Astrocyte (in vitro differentiated cells and primary cell): Measurements from ENCODE around the gene NID2. TPM values are rescaled to one million over a fixed set of nuclear protein-coding genes. Genes with fewer than 3 reads are reported as not detected.

Experiments
- DNase-seq: peaks from one replicate; pipeline ENCODE4 v3.0.0-alpha.2; 2010; ENCODE audit warnings: low read depth
- FAIRE-seq: peaks from 2 replicates; lab custom pipeline; 2011; peaks lifted over from hg19 to GRCh38; lab: Jason Lieb, UNC
- H2AFZ ChIP-seq: 2 replicates; pipeline ENCODE4 v1.6.0; 2012; ENCODE audit warnings: low read depth, low read length, inconsistent platforms
- H3K27ac ChIP-seq: 2 replicates; pipeline ENCODE4 v1.5.1; 2011; ENCODE audit warnings: low read depth, low read length, inconsistent platforms
- H3K27me3 ChIP-seq: 2 replicates; pipeline ENCODE4 v1.6.0; 2011; ENCODE audit warnings: low read length, inconsistent platforms; ENCODE audit not compliant: insufficient read depth
- H3K36me3 ChIP-seq: 2 replicates; pipeline ENCODE4 v1.5.1; 2011; ENCODE audit warnings: low read length, inconsistent platforms; ENCODE audit not compliant: insufficient read depth
- H3K4me1 ChIP-seq: 2 replicates; pipeline ENCODE4 v1.5.1; 2011; ENCODE audit warnings: low read length, inconsistent platforms; ENCODE audit not compliant: insufficient read depth
- H3K4me2 ChIP-seq: 2 replicates; pipeline ENCODE4 v1.6.0; 2012; ENCODE audit warnings: low read length, inconsistent platforms
- H3K4me3 ChIP-seq: 2 replicates; pipeline ENCODE4 v1.5.1; 2011; ENCODE audit warnings: low read depth, mild to moderate bottlenecking, low read length, inconsistent platforms; ENCODE audit not compliant: insufficient read depth
- H3K79me2 ChIP-seq: 2 replicates; pipeline ENCODE4 v1.6.0; 2012; ENCODE audit warnings: mild to moderate bottlenecking, low read length, inconsistent platforms; ENCODE audit not compliant: insufficient read depth
- H3K9ac ChIP-seq: 2 replicates; pipeline ENCODE4 v1.6.0; 2012; ENCODE audit warnings: mild to moderate bottlenecking, low read length, inconsistent platforms
- H3K9me3 ChIP-seq: 2 replicates; pipeline ENCODE4 v1.5.1; 2012; ENCODE audit warnings: low read depth, mild to moderate bottlenecking, low read length, inconsistent platforms; ENCODE audit not compliant: insufficient read depth
- H4K20me1 ChIP-seq: 2 replicates; pipeline ENCODE4 v1.6.0; 2012; ENCODE audit warnings: low read length, inconsistent platforms; ENCODE audit not compliant: insufficient read depth
- H3K27ac Mint-ChIP-seq: one replicate; pipeline ENCODE4 v1.8.0; 2021; ENCODE audit warnings: mild to moderate bottlenecking, mixed read lengths; ENCODE audit not compliant: unreplicated experiment
- H3K27me3 Mint-ChIP-seq: one replicate; pipeline ENCODE4 v1.8.0; 2021; ENCODE audit warnings: low read depth, mixed read lengths; ENCODE audit not compliant: unreplicated experiment
- H3K36me3 Mint-ChIP-seq: one replicate; pipeline ENCODE4 v1.8.0; 2021; ENCODE audit warnings: low read depth, mixed read lengths; ENCODE audit not compliant: unreplicated experiment
- H3K4me1 Mint-ChIP-seq: one replicate; pipeline ENCODE4 v1.8.0; 2021; ENCODE audit warnings: low read depth, mixed read lengths; ENCODE audit not compliant: unreplicated experiment
- H3K4me3 Mint-ChIP-seq: one replicate; pipeline ENCODE4 v1.8.0; 2021; ENCODE audit warnings: mild to moderate bottlenecking, moderate library complexity, mixed read lengths; ENCODE audit not compliant: unreplicated experiment
- H3K9me3 Mint-ChIP-seq: one replicate; pipeline ENCODE4 v1.8.0; 2021; ENCODE audit warnings: mild to moderate bottlenecking, mixed read lengths; ENCODE audit not compliant: unreplicated experiment
- EZH2 ChIP-seq: IDR thresholded peaks from 2 replicates; pipeline ENCODE4 v1.6.1; 2012; ENCODE audit warnings: mild to moderate bottlenecking, low read length, inconsistent platforms; ENCODE audit not compliant: insufficient read depth
- total RNA-seq: library from RNA; stranded (reverse); gene quantifications from 2 replicates; pipeline ENCODE4 v1.2.1, GENCODE V29; 2021
- TF ChIP-seq, protein P1 (sequence below): IDR thresholded peaks from 2 replicates; pipeline ENCODE4 v1.5.1; 2011; ENCODE audit warnings: low read depth, mild to moderate bottlenecking, inconsistent platforms, low read length, moderate library complexity; ENCODE audit not compliant: insufficient read depth

NID2 gene
- total RNA-seq, 1 donor from 2014 or later = 22.3 TPM

DNA sequence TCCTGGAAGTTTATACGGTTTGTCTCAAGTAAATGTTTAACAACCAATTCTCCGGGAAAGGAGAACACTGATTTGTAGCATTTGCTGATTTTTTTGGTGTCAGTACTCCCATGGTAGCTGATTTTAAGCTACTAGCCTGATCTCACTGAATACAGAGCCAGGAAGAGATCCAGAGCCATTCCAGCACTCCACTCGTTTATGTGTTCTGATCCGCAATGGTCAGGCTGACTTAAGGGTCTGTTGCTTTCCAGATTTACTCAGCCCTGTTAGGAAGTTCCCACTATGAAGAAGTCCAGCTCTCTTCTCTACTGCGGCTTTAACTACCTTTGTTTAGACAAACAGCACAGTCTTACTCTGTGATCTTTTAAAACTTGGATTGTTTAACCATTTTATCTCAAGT is 38.0 kb upstream of the NID2 start:
- Histone ChIP-seq H3K9me3 (no peaks in the 10 kb centered on the region), H3K79me2 (no peaks in the 10 kb centered on the region), H3K27me3 (no peaks in the 10 kb centered on the region), H3K4me2 (no peak overlapping the region), H3K4me3 (no peak overlapping the region), H3K36me3 (no peaks in the 10 kb centered on the region), H4K20me1 (no peaks in the 10 kb centered on the region), H3K27ac (no peak overlapping the region), H3K9ac (no peak overlapping the region), H3K4me1 (peaks cover 10% of the 10 kb centered on the region), H2AFZ (no peak overlapping the region)
- TF ChIP-seq EZH2 = no peak
- TF ChIP-seq, protein P1, sequence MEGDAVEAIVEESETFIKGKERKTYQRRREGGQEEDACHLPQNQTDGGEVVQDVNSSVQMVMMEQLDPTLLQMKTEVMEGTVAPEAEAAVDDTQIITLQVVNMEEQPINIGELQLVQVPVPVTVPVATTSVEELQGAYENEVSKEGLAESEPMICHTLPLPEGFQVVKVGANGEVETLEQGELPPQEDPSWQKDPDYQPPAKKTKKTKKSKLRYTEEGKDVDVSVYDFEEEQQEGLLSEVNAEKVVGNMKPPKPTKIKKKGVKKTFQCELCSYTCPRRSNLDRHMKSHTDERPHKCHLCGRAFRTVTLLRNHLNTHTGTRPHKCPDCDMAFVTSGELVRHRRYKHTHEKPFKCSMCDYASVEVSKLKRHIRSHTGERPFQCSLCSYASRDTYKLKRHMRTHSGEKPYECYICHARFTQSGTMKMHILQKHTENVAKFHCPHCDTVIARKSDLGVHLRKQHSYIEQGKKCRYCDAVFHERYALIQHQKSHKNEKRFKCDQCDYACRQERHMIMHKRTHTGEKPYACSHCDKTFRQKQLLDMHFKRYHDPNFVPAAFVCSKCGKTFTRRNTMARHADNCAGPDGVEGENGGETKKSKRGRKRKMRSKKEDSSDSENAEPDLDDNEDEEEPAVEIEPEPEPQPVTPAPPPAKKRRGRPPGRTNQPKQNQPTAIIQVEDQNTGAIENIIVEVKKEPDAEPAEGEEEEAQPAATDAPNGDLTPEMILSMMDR = no peak
- H3K36me3 Mint-ChIP-seq = no peaks in the 10 kb centered on the region
- no peaks in the 10 kb centered on the region for H3K9me3 Mint-ChIP-seq
- H3K4me3 Mint-ChIP-seq = no peak overlapping the region
- no peak for FAIRE-seq
- H3K27me3 Mint-ChIP-seq = no peaks in the 10 kb centered on the region
- H3K4me1 Mint-ChIP-seq = peaks cover 7% of the 10 kb centered on the region
- DNase-seq = no peak
- H3K27ac Mint-ChIP-seq = no peak overlapping the region

DNA sequence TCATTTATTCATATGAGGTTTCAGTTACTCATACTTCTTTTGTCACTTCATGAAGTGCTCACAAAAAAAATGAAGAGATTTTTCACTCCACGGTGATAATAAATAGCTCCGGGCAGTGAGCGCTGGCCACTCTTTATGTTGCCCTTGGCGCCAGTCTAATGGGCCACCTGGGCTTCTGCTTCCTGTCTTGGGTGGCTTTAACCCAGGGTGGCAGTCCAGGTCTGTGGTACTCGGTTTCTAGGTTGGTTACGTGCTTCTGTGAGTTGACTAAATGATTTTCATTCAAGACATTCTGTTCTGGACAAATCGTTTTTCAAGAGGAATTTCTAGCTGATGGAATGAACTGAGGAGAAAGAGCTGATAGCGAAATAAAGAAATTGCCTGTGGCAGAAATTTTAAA is 34.6 kb upstream of the NID2 start:
- no peaks in the 10 kb centered on the region for H3K4me1 ChIP-seq
- no peak overlapping the region for H3K27ac ChIP-seq
- no peaks in the 10 kb centered on the region for H3K27me3 ChIP-seq
- H3K4me3 ChIP-seq = no peak overlapping the region
- DNase-seq (no peak), FAIRE-seq (no peak)
- no peaks in the 10 kb centered on the region for H3K79me2 ChIP-seq
- no peak overlapping the region for H3K27ac Mint-ChIP-seq
- no peak overlapping the region for H3K4me2 ChIP-seq
- no peaks in the 10 kb centered on the region for H3K36me3 Mint-ChIP-seq
- no peak overlapping the region for H3K9ac ChIP-seq
- no peak overlapping the region for H2AFZ ChIP-seq
- H3K9me3 ChIP-seq = no peaks in the 10 kb centered on the region
- no peaks in the 10 kb centered on the region for H3K36me3 ChIP-seq
- H3K4me1 Mint-ChIP-seq = no peaks in the 10 kb centered on the region
- no peaks in the 10 kb centered on the region for H3K27me3 Mint-ChIP-seq
- no peaks in the 10 kb centered on the region for H3K9me3 Mint-ChIP-seq
- no peak overlapping the region for H3K4me3 Mint-ChIP-seq
- H4K20me1 ChIP-seq = no peaks in the 10 kb centered on the region
- TF ChIP-seq, protein P1 = no peak
- TF ChIP-seq EZH2 = no peak

GRCh38 chr14:52095794-52096193 is 26.9 kb upstream of the NID2 start:
- no peak overlapping the region for H3K4me3 Mint-ChIP-seq
- Histone ChIP-seq H3K79me2 (no peaks in the 10 kb centered on the region), H3K36me3 (no peaks in the 10 kb centered on the region), H2AFZ (no peak overlapping the region), H3K27me3 (no peaks in the 10 kb centered on the region), H3K27ac (no peak overlapping the region), H3K4me2 (no peak overlapping the region), H3K9me3 (no peaks in the 10 kb centered on the region), H4K20me1 (no peaks in the 10 kb centered on the region), H3K4me3 (no peak overlapping the region), H3K4me1 (no peaks in the 10 kb centered on the region), H3K9ac (no peak overlapping the region)
- no peak for DNase-seq
- no peak overlapping the region for H3K27ac Mint-ChIP-seq
- no peak for FAIRE-seq
- peaks cover 3% of the 10 kb centered on the region for H3K27me3 Mint-ChIP-seq
- TF ChIP-seq, protein P1 = no peak
- TF ChIP-seq EZH2 = no peak
- peaks cover 2% of the 10 kb centered on the region for H3K9me3 Mint-ChIP-seq
- H3K4me1 Mint-ChIP-seq = peaks cover 3% of the 10 kb centered on the region
- H3K36me3 Mint-ChIP-seq = no peaks in the 10 kb centered on the region
